HL-60 (cell line): Measurements from ENCODE around the gene LAMP1.
"Not testable (repeated sequence)": the region's sequence is repeated elsewhere in the genome, so short reads cannot be mapped to it uniquely, and the experiment has no call there.

Source experiments
- DNase-seq, 2 experiments: peaks; one replicate each; pipeline ENCODE4 v3.0.0-alpha.2; 2010 to 2020; ENCODE audit warnings: low read depth in 1 of 2, low spot score in 1 of 2
- H3K27ac ChIP-seq: fragments of 250-450 bp; sonication (Bioruptor Pico); replicated peaks from 2 replicates; pipeline ENCODE4 v1.5.1; 2020; ENCODE audit warnings: mild to moderate bottlenecking, moderate library complexity
- H3K27me3 ChIP-seq: fragments of 250-450 bp; sonication (Bioruptor Pico); 2 replicates; pipeline ENCODE4 v1.5.1; 2021; ENCODE audit warnings: mild to moderate bottlenecking, moderate library complexity; ENCODE audit not compliant: insufficient read depth, poor library complexity, severe bottlenecking
- H3K4me3 ChIP-seq: replicated peaks from 2 replicates; pipeline ENCODE4 v1.5.1; 2011; ENCODE audit warnings: mild to moderate bottlenecking, control low read depth, low read length; ENCODE audit not compliant: insufficient read depth
- GABPA ChIP-seq: IDR thresholded peaks from 2 replicates; pipeline ENCODE4 v1.6.1; 2012; ENCODE audit warnings: low read depth
- POLR2AphosphoS5 ChIP-seq: IDR thresholded peaks from 2 replicates; pipeline ENCODE4 v1.6.1; 2012; ENCODE audit warnings: low read depth
- REST ChIP-seq: IDR thresholded peaks from 2 replicates; pipeline ENCODE4 v1.6.1; 2012; ENCODE audit warnings: low read depth; ENCODE audit not compliant: insufficient replicate concordance
- SPI1 ChIP-seq: IDR thresholded peaks from 2 replicates; pipeline ENCODE4 v1.6.1; 2012; ENCODE audit warnings: low read depth, mild to moderate bottlenecking, borderline replicate concordance
- TF ChIP-seq, protein P1 (sequence below): IDR thresholded peaks from one replicate; pipeline ENCODE4 v1.5.1; 2011; ENCODE audit warnings: low read length, control low read depth, inconsistent platforms; ENCODE audit not compliant: insufficient read depth

The LAMP1 gene

DNA sequence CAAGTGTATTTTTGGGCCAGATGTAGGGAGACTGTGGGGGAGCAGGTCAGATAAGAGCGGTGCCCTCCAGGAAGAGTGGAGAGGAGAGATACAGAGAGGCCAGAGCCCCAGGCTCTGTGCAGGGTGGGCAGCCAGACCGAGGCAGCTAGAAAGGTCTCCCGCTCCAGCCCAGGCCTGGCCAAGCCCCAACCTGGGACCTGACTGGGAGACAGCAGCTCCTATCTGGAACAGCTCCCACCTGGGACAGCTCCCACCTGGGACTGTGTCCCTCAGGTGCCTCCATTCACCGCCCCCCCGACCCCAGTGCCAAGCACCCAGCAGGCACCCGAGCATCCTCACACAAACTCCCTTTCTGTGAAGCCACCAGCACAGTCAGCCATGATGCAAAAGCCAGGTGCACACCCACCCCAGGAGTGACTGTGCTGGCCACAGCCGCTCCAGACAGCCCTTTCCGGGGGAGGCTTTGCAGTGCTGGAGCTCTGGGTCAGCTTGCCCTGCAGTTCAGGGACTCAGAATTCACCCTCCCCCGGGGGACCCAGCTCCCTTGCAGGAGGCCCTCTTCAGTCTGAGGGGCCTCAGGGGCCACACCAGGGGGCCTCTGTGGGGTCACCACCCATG lies 69.0 kb downstream of the LAMP1 start:
- DNase-seq: no peak
- H3K27ac ChIP-seq: no peak overlapping the region
- H3K4me3 ChIP-seq: no peak overlapping the region
- TF ChIP-seq GABPA: no peak
- H3K27me3 ChIP-seq: peaks cover 42% of the 10 kb centered on the region

DNA sequence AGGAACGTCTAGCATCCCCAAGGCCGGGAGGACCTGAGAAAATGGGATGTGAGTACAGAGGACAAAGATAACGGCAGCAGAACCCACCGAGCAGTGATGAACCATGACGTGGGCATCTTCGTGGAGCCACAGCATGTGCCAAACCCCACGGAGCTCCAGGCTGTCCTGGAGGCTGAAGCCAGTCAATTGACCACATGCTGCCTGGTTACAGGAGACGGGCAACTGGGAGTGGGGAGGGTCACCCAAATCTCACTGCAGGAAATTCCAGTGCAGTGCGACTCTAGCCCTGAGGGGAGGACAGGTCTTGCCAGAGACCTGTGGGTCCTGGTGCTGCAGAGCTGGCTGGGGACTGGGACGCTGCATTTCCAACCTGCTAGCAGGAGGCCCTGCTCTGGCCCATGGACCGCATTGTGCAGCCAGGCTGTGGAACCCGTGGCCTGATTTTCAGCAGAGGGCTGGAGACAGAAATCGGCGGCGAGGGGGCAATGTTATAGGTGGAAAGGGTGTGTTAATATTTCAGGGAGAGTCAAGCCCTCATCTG lies 70.1 kb downstream of the LAMP1 start:
- Histone ChIP-seq H3K27me3 (peaks cover 32% of the 10 kb centered on the region), H3K4me3 (no peak overlapping the region), H3K27ac (no peak overlapping the region)
- TF ChIP-seq REST (no peak), GABPA (no peak)
- DNase-seq: no peak

- H3K27ac ChIP-seq: no peak overlapping the region
- DNase-seq: no peak
- no peak for TF ChIP-seq REST
- TF ChIP-seq, protein P1, sequence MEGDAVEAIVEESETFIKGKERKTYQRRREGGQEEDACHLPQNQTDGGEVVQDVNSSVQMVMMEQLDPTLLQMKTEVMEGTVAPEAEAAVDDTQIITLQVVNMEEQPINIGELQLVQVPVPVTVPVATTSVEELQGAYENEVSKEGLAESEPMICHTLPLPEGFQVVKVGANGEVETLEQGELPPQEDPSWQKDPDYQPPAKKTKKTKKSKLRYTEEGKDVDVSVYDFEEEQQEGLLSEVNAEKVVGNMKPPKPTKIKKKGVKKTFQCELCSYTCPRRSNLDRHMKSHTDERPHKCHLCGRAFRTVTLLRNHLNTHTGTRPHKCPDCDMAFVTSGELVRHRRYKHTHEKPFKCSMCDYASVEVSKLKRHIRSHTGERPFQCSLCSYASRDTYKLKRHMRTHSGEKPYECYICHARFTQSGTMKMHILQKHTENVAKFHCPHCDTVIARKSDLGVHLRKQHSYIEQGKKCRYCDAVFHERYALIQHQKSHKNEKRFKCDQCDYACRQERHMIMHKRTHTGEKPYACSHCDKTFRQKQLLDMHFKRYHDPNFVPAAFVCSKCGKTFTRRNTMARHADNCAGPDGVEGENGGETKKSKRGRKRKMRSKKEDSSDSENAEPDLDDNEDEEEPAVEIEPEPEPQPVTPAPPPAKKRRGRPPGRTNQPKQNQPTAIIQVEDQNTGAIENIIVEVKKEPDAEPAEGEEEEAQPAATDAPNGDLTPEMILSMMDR: no peak
- no peak for TF ChIP-seq GABPA
- no peak for TF ChIP-seq SPI1
- no peak for TF ChIP-seq POLR2AphosphoS5
Observed at GRCh38 chr13:113367771-113368170, 70.7 kb downstream of the LAMP1 start.

GRCh38 chr13:113368353-113368752 lies 71.3 kb downstream of the LAMP1 start:
- not testable (repeated sequence) for H3K4me3 ChIP-seq, DNase-seq, H3K27ac ChIP-seq
- peaks cover 20% of the 10 kb centered on the region for H3K27me3 ChIP-seq

More at GRCh38 chr13:113367771-113368170, 70.7 kb downstream of the LAMP1 start:
- no peak overlapping the region for H3K4me3 ChIP-seq
- peaks cover 25% of the 10 kb centered on the region for H3K27me3 ChIP-seq

DNA sequence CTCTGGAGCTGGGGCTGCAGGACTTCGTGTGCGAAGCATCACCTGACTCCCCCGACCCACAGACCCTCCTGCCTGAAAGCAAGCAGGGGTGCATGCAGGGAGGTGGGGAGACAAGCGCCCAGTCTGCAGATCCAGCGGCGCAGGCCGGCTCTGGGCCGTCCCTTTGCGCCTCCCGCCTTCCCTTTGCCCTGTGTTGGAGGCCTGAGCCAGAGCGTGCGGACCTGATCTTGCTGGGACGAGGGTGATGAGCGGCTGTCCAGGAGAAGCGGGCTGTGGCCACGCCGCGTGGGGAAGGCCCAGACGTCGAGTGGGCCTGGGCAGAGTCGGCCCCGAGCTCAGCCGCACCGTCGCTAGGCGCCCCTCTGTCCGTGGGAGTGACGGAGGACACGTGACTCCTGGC lies 72.2 kb downstream of the LAMP1 start:
- DNase-seq: no peak
- TF ChIP-seq REST (no peak), SPI1 (no peak), POLR2AphosphoS5 (no peak), GABPA (no peak)
- TF ChIP-seq, protein P1: no peak
- Histone ChIP-seq H3K27ac (no peak overlapping the region), H3K4me3 (no peak overlapping the region), H3K27me3 (peaks cover 16% of the 10 kb centered on the region)
